ENCODE measurements around the gene CPNE2.

CPNE2 gene

DNA sequence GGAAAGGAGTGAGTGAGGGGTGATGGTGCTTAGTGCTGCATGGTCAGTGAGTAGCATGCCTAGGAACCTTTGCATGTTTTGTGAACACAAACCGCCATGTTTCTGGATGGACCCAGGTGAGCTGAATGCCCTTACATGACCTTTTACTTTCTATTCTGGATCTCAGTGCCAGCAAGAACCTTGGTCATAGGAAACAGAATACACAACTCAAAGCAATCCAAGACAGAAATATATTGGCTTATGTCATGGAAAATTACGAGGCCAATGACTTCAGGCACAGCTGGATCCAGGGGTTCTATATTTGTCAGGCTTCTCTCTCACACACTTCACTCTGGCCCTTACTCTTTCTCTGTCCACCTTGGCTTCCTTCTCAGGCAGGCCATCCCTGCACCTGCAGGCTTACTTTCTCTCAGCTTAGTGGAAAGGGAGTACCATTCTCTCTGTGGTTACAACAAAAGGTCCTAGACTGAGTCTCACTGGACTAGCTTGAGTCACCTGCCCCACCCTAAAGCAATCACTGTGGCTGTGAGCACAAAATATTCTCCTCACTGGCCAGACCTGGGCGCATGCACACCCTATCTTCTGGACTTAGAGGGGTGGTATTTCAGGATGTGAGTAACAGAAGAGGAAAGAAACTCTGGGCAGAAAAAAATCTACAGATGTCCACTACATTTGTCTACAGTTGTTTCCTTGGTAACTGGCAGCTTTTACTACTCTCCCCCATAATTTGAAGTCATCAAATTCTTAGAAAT lies 20.4 kb upstream of the CPNE2 start:
- no peak overlapping the region for H4K8ac ChIP-seq (ENCODE audit: low read length)
- H2BK120ac ChIP-seq (ENCODE audit: low read depth, low read length): no peak overlapping the region
- no peaks in the 10 kb centered on the region for H3K9me3 ChIP-seq (ENCODE audit: control insufficient read depth, low read length)
- no peak overlapping the region for H3K14ac ChIP-seq (ENCODE audit: low read length in 2 of 2)
- peak overlapping the region; percentile 37 for H3K9ac ChIP-seq (ENCODE audit: low read length)
- H3K4me1 ChIP-seq (ENCODE audit: control insufficient read depth, insufficient read depth, low read depth, low read length): no peaks in the 10 kb centered on the region
- H3K36me3 ChIP-seq (ENCODE audit: control insufficient read depth in 1 of 2, insufficient read depth in 2 of 2, low read depth in 1 of 2, low read length in 2 of 2): peaks cover 0 to 75% of the 10 kb centered on the region in 2 experiments
- H3K4ac ChIP-seq (ENCODE audit: low read depth in 1 of 2, low read length in 2 of 2): no peak overlapping the region
- peak; percentile 14 for DNase-seq
- no peak overlapping the region for H3K18ac ChIP-seq (ENCODE audit: low read depth in 1 of 2, low read length in 2 of 2)
- H3K23ac ChIP-seq (ENCODE audit: low read length in 2 of 2): no peak overlapping the region
- no peak overlapping the region for H3K27ac ChIP-seq (ENCODE audit: low read length, poor library complexity, severe bottlenecking)
- H3K4me3 ChIP-seq (ENCODE audit: insufficient read depth in 1 of 2, low read depth in 1 of 2, low read length in 2 of 2): no peak overlapping the region
- H2AFZ ChIP-seq (ENCODE audit: low read depth, low read length): no peak overlapping the region
- peaks cover 0 to 10% of the 10 kb centered on the region in 2 experiments for H3K27me3 ChIP-seq (ENCODE audit: control insufficient read depth in 1 of 2, insufficient read depth in 1 of 2, low read length in 2 of 2)
- no peak overlapping the region for H2BK15ac ChIP-seq (ENCODE audit: low read depth, poor library complexity, severe bottlenecking)
- H2AK5ac ChIP-seq (ENCODE audit: low read length, severe bottlenecking): no peak overlapping the region
- WGBS: 96% methylated on average over 2 of the region's 3 CpGs
- H2BK12ac ChIP-seq (ENCODE audit: low read length in 2 of 2): no peak overlapping the region
- no peak overlapping the region for H4K91ac ChIP-seq (ENCODE audit: low read length)
- no peaks in the 10 kb centered on the region for H3K79me1 ChIP-seq (replicated peaks; ENCODE audit: low read length, poor library complexity, severe bottlenecking)
- H3K4me2 ChIP-seq (ENCODE audit: low read length, poor library complexity, severe bottlenecking): no peak overlapping the region
- no peak overlapping the region for H2BK5ac ChIP-seq (ENCODE audit: low read depth, low read length, poor library complexity, severe bottlenecking)

GRCh38 chr16:57072616-57073275 lies 19.6 kb upstream of the CPNE2 start:
- Histone ChIP-seq H2AFZ (ENCODE audit: low read depth, low read length) (no peak overlapping the region), H3K4me1 (ENCODE audit: control insufficient read depth, insufficient read depth, low read depth, low read length) (no peaks in the 10 kb centered on the region), H2BK5ac (ENCODE audit: low read depth, low read length, poor library complexity, severe bottlenecking) (no peak overlapping the region), H3K9me3 (ENCODE audit: control insufficient read depth, low read length) (no peaks in the 10 kb centered on the region), H4K8ac (ENCODE audit: low read length) (no peak overlapping the region), H2AK5ac (ENCODE audit: low read length, severe bottlenecking) (no peak overlapping the region), H3K4me2 (ENCODE audit: low read length, poor library complexity, severe bottlenecking) (no peak overlapping the region), H3K4ac (ENCODE audit: low read depth in 1 of 2, low read length in 2 of 2) (no peak overlapping the region), H3K9ac (ENCODE audit: low read length) (peak overlapping the region; percentile 37), H2BK12ac (ENCODE audit: low read length in 2 of 2) (no peak overlapping the region), H3K23ac (ENCODE audit: low read length in 2 of 2) (no peak overlapping the region), H3K36me3 (ENCODE audit: control insufficient read depth in 1 of 2, insufficient read depth in 2 of 2, low read depth in 1 of 2, low read length in 2 of 2) (peaks cover 0 to 75% of the 10 kb centered on the region in 2 experiments), H3K79me1 (replicated peaks; ENCODE audit: low read length, poor library complexity, severe bottlenecking) (no peaks in the 10 kb centered on the region), H3K27ac (ENCODE audit: low read length, poor library complexity, severe bottlenecking) (no peak overlapping the region), H3K27me3 (ENCODE audit: control insufficient read depth in 1 of 2, insufficient read depth in 1 of 2, low read length in 2 of 2) (peaks cover 0 to 6% of the 10 kb centered on the region in 2 experiments), H3K14ac (ENCODE audit: low read length in 2 of 2) (no peak overlapping the region), H2BK15ac (ENCODE audit: low read depth, poor library complexity, severe bottlenecking) (no peak overlapping the region), H4K91ac (ENCODE audit: low read length) (no peak overlapping the region), H2BK120ac (ENCODE audit: low read depth, low read length) (no peak overlapping the region), H3K18ac (ENCODE audit: low read depth in 1 of 2, low read length in 2 of 2) (no peak overlapping the region), H3K4me3 (ENCODE audit: insufficient read depth in 1 of 2, low read depth in 1 of 2, low read length in 2 of 2) (no peak overlapping the region)
- 81% methylated on average over 8 of the region's 8 CpGs for WGBS
- DNase-seq: no peak

DNA sequence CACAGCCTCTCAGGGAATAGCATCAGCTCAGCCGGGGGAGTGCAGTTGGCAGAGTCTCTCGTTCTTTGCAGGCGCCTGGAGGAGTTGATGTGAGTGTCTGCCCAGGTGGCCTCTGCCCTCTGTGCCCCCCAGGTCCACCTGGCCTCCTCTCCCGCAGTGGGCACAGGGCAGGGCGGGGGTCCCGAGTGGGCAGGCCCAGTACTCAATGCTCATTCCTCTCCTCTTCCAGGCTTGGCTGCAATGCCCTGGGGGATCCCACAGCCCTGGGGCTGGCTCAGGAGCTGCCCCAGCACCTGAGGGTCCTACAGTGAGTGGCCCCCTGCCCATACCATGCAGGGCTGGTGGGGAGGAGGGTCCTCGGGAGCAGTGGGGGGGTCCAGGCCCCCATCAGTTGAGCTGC lies 14.7 kb upstream of the CPNE2 start:
- H4K8ac ChIP-seq (ENCODE audit: low read length): no peak overlapping the region

GRCh38 chr16:57081744-57082143 lies 10.6 kb upstream of the CPNE2 start:
- no peaks in the 10 kb centered on the region for H3K79me1 ChIP-seq (replicated peaks; ENCODE audit: low read length, poor library complexity, severe bottlenecking)
- H2BK12ac ChIP-seq (ENCODE audit: low read length in 2 of 2): no peak overlapping the region
- H2AK5ac ChIP-seq (ENCODE audit: low read length, severe bottlenecking): no peak overlapping the region
- no peak overlapping the region for H3K9ac ChIP-seq (ENCODE audit: low read length)
- no peak overlapping the region for H2BK15ac ChIP-seq (ENCODE audit: low read depth, poor library complexity, severe bottlenecking)
- peaks cover 2% of the 10 kb centered on the region for H3K4me1 ChIP-seq (ENCODE audit: control insufficient read depth, insufficient read depth, low read depth, low read length)
- H3K18ac ChIP-seq (ENCODE audit: low read depth in 1 of 2, low read length in 2 of 2): no peak overlapping the region
- no peak overlapping the region for H3K4me2 ChIP-seq (ENCODE audit: low read length, poor library complexity, severe bottlenecking)
- peaks cover 0 to 27% of the 10 kb centered on the region in 2 experiments for H3K27me3 ChIP-seq (ENCODE audit: control insufficient read depth in 1 of 2, insufficient read depth in 1 of 2, low read length in 2 of 2)
- no peak overlapping the region for H3K14ac ChIP-seq (ENCODE audit: low read length in 2 of 2)
- no peak for DNase-seq
- no peak overlapping the region for H2BK120ac ChIP-seq (ENCODE audit: low read depth, low read length)
- H2BK5ac ChIP-seq (ENCODE audit: low read depth, low read length, poor library complexity, severe bottlenecking): no peak overlapping the region
- H3K4ac ChIP-seq (ENCODE audit: low read depth in 1 of 2, low read length in 2 of 2): no peak overlapping the region
- H2AFZ ChIP-seq (ENCODE audit: low read depth, low read length): no peak overlapping the region
- no peaks in the 10 kb centered on the region for H3K9me3 ChIP-seq (ENCODE audit: control insufficient read depth, low read length)
- H3K27ac ChIP-seq (ENCODE audit: low read length, poor library complexity, severe bottlenecking): no peak overlapping the region
- peaks cover 3 to 64% of the 10 kb centered on the region in 2 experiments for H3K36me3 ChIP-seq (ENCODE audit: control insufficient read depth in 1 of 2, insufficient read depth in 2 of 2, low read depth in 1 of 2, low read length in 2 of 2)
- H4K91ac ChIP-seq (ENCODE audit: low read length): no peak overlapping the region
- no peak overlapping the region for H3K4me3 ChIP-seq (ENCODE audit: insufficient read depth in 1 of 2, low read depth in 1 of 2, low read length in 2 of 2)
- no peak overlapping the region for H3K23ac ChIP-seq (ENCODE audit: low read length in 2 of 2)
- no peak overlapping the region for H4K8ac ChIP-seq (ENCODE audit: low read length)

More for the DNA sequence above, 14.7 kb upstream of the CPNE2 start:
- Histone ChIP-seq H3K9ac (ENCODE audit: low read length) (no peak overlapping the region), H3K9me3 (ENCODE audit: control insufficient read depth, low read length) (no peaks in the 10 kb centered on the region), H3K23ac (ENCODE audit: low read length in 2 of 2) (no peak overlapping the region), H3K4me1 (ENCODE audit: control insufficient read depth, insufficient read depth, low read depth, low read length) (no peaks in the 10 kb centered on the region), H3K18ac (ENCODE audit: low read depth in 1 of 2, low read length in 2 of 2) (no peak overlapping the region), H2AFZ (ENCODE audit: low read depth, low read length) (no peak overlapping the region), H4K91ac (ENCODE audit: low read length) (no peak overlapping the region), H3K4me3 (ENCODE audit: insufficient read depth in 1 of 2, low read depth in 1 of 2, low read length in 2 of 2) (no peak overlapping the region), H2BK120ac (ENCODE audit: low read depth, low read length) (no peak overlapping the region), H3K14ac (ENCODE audit: low read length in 2 of 2) (no peak overlapping the region), H3K27ac (ENCODE audit: low read length, poor library complexity, severe bottlenecking) (no peak overlapping the region), H3K79me1 (replicated peaks; ENCODE audit: low read length, poor library complexity, severe bottlenecking) (no peaks in the 10 kb centered on the region), H2BK12ac (ENCODE audit: low read length in 2 of 2) (no peak overlapping the region), H3K27me3 (ENCODE audit: control insufficient read depth in 1 of 2, insufficient read depth in 1 of 2, low read length in 2 of 2) (peaks cover 0 to 20% of the 10 kb centered on the region in 2 experiments), H2AK5ac (ENCODE audit: low read length, severe bottlenecking) (no peak overlapping the region), H3K36me3 (ENCODE audit: control insufficient read depth in 1 of 2, insufficient read depth in 2 of 2, low read depth in 1 of 2, low read length in 2 of 2) (peaks cover 3 to 86% of the 10 kb centered on the region in 2 experiments), H2BK15ac (ENCODE audit: low read depth, poor library complexity, severe bottlenecking) (no peak overlapping the region), H3K4me2 (ENCODE audit: low read length, poor library complexity, severe bottlenecking) (no peak overlapping the region), H2BK5ac (ENCODE audit: low read depth, low read length, poor library complexity, severe bottlenecking) (no peak overlapping the region), H3K4ac (ENCODE audit: low read depth in 1 of 2, low read length in 2 of 2) (no peak overlapping the region)
- WGBS: 84% methylated on average over 4 of the region's 7 CpGs
- DNase-seq: no peak
